Panc1 (cell line): ENCODE data around the gene TFEB. TPM values are rescaled to one million over a fixed set of nuclear protein-coding genes. Genes with fewer than 3 reads are reported as not detected.

Experiments used
- ATAC-seq: fragments of 200-7000 bp; cut with Tn5 transposase; 2 replicates; pipeline ENCODE4 v1.9.1; 2020; ENCODE audit warnings: mild to moderate bottlenecking, moderate library complexity
- BruUV-seq: library from RNA; stranded (reverse); fragments of 400-500 nt; replicated peaks from 2 replicates; lab custom pipeline; 2021; lab: Mats Ljungman, UMichigan
- CTCF ChIA-PET: fragments of 300-600 bp; sonication (Branson Sonifier 250); formaldehyde crosslinking; loops from one replicate; lab custom pipeline; 2022; ENCODE audit warnings: antibody characterized with exemption; lab: Charles Lee
- POLR2A ChIA-PET: fragments of 300-600 bp; sonication (Branson Sonifier 250); formaldehyde crosslinking; loops from one replicate; lab custom pipeline; 2022; ENCODE audit warnings: antibody characterized with exemption; lab: Charles Lee
- DNase-seq: peaks from one replicate; pipeline ENCODE4 v3.0.0-alpha.2; 2010; ENCODE audit warnings: low read depth, low spot score
- H3K27ac ChIP-seq: 2 replicates; pipeline ENCODE4 v1.5.1; 2011; ENCODE audit warnings: mild to moderate bottlenecking, low read length, inconsistent platforms
- H3K27me3 ChIP-seq: fragments of 200-500 bp; sonication (Bioruptor generic); 2 replicates; pipeline ENCODE4 v1.6.0; 2014; ENCODE audit warnings: low read length, inconsistent platforms; ENCODE audit not compliant: control insufficient read depth, insufficient read depth
- H3K36me3 ChIP-seq: fragments of 200-500 bp; sonication (Bioruptor generic); 2 replicates; pipeline ENCODE4 v1.5.1; 2014; ENCODE audit warnings: inconsistent platforms, mild to moderate bottlenecking, low read length, moderate library complexity; ENCODE audit not compliant: control insufficient read depth, insufficient read depth
- H3K4me1 ChIP-seq: 2 replicates; pipeline ENCODE4 v1.5.1; 2011; ENCODE audit warnings: inconsistent platforms, mild to moderate bottlenecking, low read length, moderate library complexity; ENCODE audit not compliant: control insufficient read depth, insufficient read depth
- H3K4me3 ChIP-seq, 2 experiments: 2 replicates each; pipeline ENCODE4 v1.5.1; 2011 to 2012; ENCODE audit warnings: low read depth in 2 of 2, low read length in 2 of 2, mild to moderate bottlenecking in 2 of 2, inconsistent platforms in 1 of 2, moderate library complexity in 1 of 2
- H3K9me3 ChIP-seq: fragments of 200-500 bp; sonication (Bioruptor generic); 2 replicates; pipeline ENCODE4 v1.5.1; 2014; ENCODE audit warnings: low read depth, mild to moderate bottlenecking, inconsistent platforms, low read length, moderate library complexity; ENCODE audit not compliant: control insufficient read depth, insufficient read depth
- POLR2AphosphoS5 ChIP-seq: IDR thresholded peaks from 2 replicates; pipeline ENCODE4 v1.6.1; 2012; ENCODE audit warnings: mild to moderate bottlenecking, low read depth, low read length, moderate library complexity
- SIN3A ChIP-seq: IDR thresholded peaks from 2 replicates; pipeline ENCODE4 v1.6.1; 2012; ENCODE audit warnings: low read depth, mild to moderate bottlenecking, low read length, moderate library complexity, borderline replicate concordance; ENCODE audit not compliant: insufficient read depth
- TCF7L2 ChIP-seq: IDR thresholded peaks from 2 replicates; pipeline ENCODE4 v1.6.1; 2011; ENCODE audit warnings: mild to moderate bottlenecking, low read depth, low read length, inconsistent platforms
- in situ Hi-C: cut with HindIII; loops from 2 replicates; pipeline ENCODE4 v1.10.0; 2016; ENCODE audit warnings: low sequenced_read_pairs, low pct_unique_long_range_greater_than_20kb
- intact Hi-C: fragments of 100-400 bp; cut with micrococcal nuclease; formaldehyde crosslinking; loops from one replicate; pipeline ENCODE4 v1.10.0; 2022; ENCODE audit not compliant: unreplicated experiment
- total RNA-seq: library from RNA; stranded (reverse); gene quantifications from one replicate; pipeline ENCODE4 v1.2.1, GENCODE V29; 2021; ENCODE audit not compliant: unreplicated experiment
- TF ChIP-seq, protein P1 (sequence below), 2 experiments: IDR thresholded peaks; 2 replicates each; pipeline ENCODE4 v1.6.1; 2011 to 2012; ENCODE audit warnings: low read depth in 2 of 2, control low read depth in 1 of 2, low read length in 1 of 2, mild to moderate bottlenecking in 1 of 2, moderate library complexity in 1 of 2; ENCODE audit not compliant: insufficient read depth in 1 of 2
- TF ChIP-seq, protein P2 (sequence below): fragments of 450-650 bp; IDR thresholded peaks from 2 replicates; pipeline ENCODE4 v1.5.1; 2017; ENCODE audit warnings: mild to moderate bottlenecking

TFEB gene
- total RNA-seq, 1 experiment from 2014 or later, result 13.3 TPM

DNA sequence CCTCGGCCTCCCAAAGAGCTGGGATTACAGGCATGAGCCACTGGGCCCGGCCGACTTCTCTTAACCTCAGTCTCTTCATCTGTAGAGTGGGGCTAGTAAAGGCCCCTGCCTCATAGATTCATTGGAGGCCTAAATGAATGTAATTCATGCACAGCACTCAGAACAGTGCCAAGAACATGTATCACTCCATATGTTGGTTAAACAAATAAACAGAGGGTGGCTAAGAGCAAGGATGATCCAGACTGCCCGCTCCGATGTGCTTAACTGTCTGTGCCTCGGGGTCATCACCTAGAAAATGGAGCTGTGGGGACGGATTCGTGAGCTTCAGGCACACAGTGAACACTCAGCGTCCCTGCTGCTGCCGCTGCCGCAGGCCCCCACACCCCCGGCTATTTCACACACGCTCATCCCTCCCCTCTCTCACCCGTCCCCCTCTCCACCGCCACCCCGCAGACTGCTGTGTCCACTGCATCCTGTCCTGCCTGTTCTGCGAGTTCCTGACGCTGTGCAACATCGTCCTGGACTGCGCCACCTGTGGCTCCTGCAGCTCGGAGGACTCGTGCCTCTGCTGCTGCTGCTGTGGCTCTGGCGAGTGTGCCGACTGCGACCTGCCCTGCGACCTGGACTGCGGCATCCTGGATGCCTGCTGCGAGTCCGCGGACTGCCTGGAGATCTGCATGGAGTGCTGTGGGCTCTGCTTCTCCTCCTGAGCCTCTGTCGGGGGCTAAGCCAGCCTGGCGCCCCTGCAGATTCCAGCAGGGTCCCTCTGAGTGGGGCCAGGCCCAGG is 82.3 kb downstream of the TFEB start:
- TF ChIP-seq POLR2AphosphoS5 (no peak), SIN3A (no peak), TCF7L2 (no peak)
- TF ChIP-seq, protein P1, sequence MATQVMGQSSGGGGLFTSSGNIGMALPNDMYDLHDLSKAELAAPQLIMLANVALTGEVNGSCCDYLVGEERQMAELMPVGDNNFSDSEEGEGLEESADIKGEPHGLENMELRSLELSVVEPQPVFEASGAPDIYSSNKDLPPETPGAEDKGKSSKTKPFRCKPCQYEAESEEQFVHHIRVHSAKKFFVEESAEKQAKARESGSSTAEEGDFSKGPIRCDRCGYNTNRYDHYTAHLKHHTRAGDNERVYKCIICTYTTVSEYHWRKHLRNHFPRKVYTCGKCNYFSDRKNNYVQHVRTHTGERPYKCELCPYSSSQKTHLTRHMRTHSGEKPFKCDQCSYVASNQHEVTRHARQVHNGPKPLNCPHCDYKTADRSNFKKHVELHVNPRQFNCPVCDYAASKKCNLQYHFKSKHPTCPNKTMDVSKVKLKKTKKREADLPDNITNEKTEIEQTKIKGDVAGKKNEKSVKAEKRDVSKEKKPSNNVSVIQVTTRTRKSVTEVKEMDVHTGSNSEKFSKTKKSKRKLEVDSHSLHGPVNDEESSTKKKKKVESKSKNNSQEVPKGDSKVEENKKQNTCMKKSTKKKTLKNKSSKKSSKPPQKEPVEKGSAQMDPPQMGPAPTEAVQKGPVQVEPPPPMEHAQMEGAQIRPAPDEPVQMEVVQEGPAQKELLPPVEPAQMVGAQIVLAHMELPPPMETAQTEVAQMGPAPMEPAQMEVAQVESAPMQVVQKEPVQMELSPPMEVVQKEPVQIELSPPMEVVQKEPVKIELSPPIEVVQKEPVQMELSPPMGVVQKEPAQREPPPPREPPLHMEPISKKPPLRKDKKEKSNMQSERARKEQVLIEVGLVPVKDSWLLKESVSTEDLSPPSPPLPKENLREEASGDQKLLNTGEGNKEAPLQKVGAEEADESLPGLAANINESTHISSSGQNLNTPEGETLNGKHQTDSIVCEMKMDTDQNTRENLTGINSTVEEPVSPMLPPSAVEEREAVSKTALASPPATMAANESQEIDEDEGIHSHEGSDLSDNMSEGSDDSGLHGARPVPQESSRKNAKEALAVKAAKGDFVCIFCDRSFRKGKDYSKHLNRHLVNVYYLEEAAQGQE (IDR thresholded peaks at IDR 0.05; ENCODE audit: insufficient read depth in 1 of 2, low read depth in 2 of 2, low read length in 1 of 2), result no peak
- TF ChIP-seq, protein P2, sequence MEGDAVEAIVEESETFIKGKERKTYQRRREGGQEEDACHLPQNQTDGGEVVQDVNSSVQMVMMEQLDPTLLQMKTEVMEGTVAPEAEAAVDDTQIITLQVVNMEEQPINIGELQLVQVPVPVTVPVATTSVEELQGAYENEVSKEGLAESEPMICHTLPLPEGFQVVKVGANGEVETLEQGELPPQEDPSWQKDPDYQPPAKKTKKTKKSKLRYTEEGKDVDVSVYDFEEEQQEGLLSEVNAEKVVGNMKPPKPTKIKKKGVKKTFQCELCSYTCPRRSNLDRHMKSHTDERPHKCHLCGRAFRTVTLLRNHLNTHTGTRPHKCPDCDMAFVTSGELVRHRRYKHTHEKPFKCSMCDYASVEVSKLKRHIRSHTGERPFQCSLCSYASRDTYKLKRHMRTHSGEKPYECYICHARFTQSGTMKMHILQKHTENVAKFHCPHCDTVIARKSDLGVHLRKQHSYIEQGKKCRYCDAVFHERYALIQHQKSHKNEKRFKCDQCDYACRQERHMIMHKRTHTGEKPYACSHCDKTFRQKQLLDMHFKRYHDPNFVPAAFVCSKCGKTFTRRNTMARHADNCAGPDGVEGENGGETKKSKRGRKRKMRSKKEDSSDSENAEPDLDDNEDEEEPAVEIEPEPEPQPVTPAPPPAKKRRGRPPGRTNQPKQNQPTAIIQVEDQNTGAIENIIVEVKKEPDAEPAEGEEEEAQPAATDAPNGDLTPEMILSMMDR, result no peak
- peaks cover 3% of the 10 kb centered on the region; the same call in 1 of the 2 replicates for H3K4me1 ChIP-seq
- no peaks in the 10 kb centered on the region for H3K27me3 ChIP-seq
- H3K27ac ChIP-seq, result no peak overlapping the region
- ATAC-seq (no peak), DNase-seq (no peak)
- H3K9me3 ChIP-seq, result no peaks in the 10 kb centered on the region
- in situ Hi-C loops, result no loop called here
- no peaks in the 10 kb centered on the region for H3K36me3 ChIP-seq
- ChIA-PET POLR2A (no interaction called here), CTCF (no interaction called here)
- intact Hi-C loops, result no loop called here
- BruUV-seq, result no TSS peak
- no peak overlapping the region for H3K4me3 ChIP-seq

GRCh38 chr6:41651962-41652657 is 83.3 kb downstream of the TFEB start:
- intact Hi-C loops, result no loop called here
- CTCF ChIA-PET, result interaction anchor here (0.6 kb wide), 1 partner anchor 44 kb away, joined by 5 read pairs; no protein-coding TSS in a partner anchor

More at GRCh38 chr6:41651962-41652657, 83.3 kb downstream of the TFEB start:
- no peaks in the 10 kb centered on the region for H3K9me3 ChIP-seq
- peaks cover 3% of the 10 kb centered on the region for H3K4me1 ChIP-seq
- POLR2A ChIA-PET, result no interaction called here
- no peak overlapping the region for H3K27ac ChIP-seq
- TF ChIP-seq, protein P2, result no peak
- DNase-seq, result no peak
- no TSS peak for BruUV-seq
- H3K36me3 ChIP-seq, result no peaks in the 10 kb centered on the region
- H3K27me3 ChIP-seq, result no peaks in the 10 kb centered on the region
- ATAC-seq, result no peak
- in situ Hi-C loops, result no loop called here
- no peak overlapping the region for H3K4me3 ChIP-seq
